Astrocyte (in vitro differentiated cells and primary cell): ENCODE data around the gene ZNF2. TPM values are rescaled to one million over a fixed set of nuclear protein-coding genes. Genes with fewer than 3 reads are reported as not detected.

Experiments
- DNase-seq: peaks from one replicate; pipeline ENCODE4 v3.0.0-alpha.2; 2010; ENCODE audit warnings: low read depth
- FAIRE-seq: peaks from 2 replicates; lab custom pipeline; 2011; peaks lifted over from hg19 to GRCh38; lab: Jason Lieb, UNC
- H2AFZ ChIP-seq: 2 replicates; pipeline ENCODE4 v1.6.0; 2012; ENCODE audit warnings: low read depth, low read length, inconsistent platforms
- H3K27ac ChIP-seq: 2 replicates; pipeline ENCODE4 v1.5.1; 2011; ENCODE audit warnings: low read depth, low read length, inconsistent platforms
- H3K27me3 ChIP-seq: 2 replicates; pipeline ENCODE4 v1.6.0; 2011; ENCODE audit warnings: low read length, inconsistent platforms; ENCODE audit not compliant: insufficient read depth
- H3K36me3 ChIP-seq: 2 replicates; pipeline ENCODE4 v1.5.1; 2011; ENCODE audit warnings: low read length, inconsistent platforms; ENCODE audit not compliant: insufficient read depth
- H3K4me1 ChIP-seq: 2 replicates; pipeline ENCODE4 v1.5.1; 2011; ENCODE audit warnings: low read length, inconsistent platforms; ENCODE audit not compliant: insufficient read depth
- H3K4me2 ChIP-seq: 2 replicates; pipeline ENCODE4 v1.6.0; 2012; ENCODE audit warnings: low read length, inconsistent platforms
- H3K4me3 ChIP-seq: 2 replicates; pipeline ENCODE4 v1.5.1; 2011; ENCODE audit warnings: low read depth, mild to moderate bottlenecking, low read length, inconsistent platforms; ENCODE audit not compliant: insufficient read depth
- H3K79me2 ChIP-seq: 2 replicates; pipeline ENCODE4 v1.6.0; 2012; ENCODE audit warnings: mild to moderate bottlenecking, low read length, inconsistent platforms; ENCODE audit not compliant: insufficient read depth
- H3K9ac ChIP-seq: 2 replicates; pipeline ENCODE4 v1.6.0; 2012; ENCODE audit warnings: mild to moderate bottlenecking, low read length, inconsistent platforms
- H3K9me3 ChIP-seq: 2 replicates; pipeline ENCODE4 v1.5.1; 2012; ENCODE audit warnings: low read depth, mild to moderate bottlenecking, low read length, inconsistent platforms; ENCODE audit not compliant: insufficient read depth
- H4K20me1 ChIP-seq: 2 replicates; pipeline ENCODE4 v1.6.0; 2012; ENCODE audit warnings: low read length, inconsistent platforms; ENCODE audit not compliant: insufficient read depth
- H3K27ac Mint-ChIP-seq: one replicate; pipeline ENCODE4 v1.8.0; 2021; ENCODE audit warnings: mild to moderate bottlenecking, mixed read lengths; ENCODE audit not compliant: unreplicated experiment
- H3K27me3 Mint-ChIP-seq: one replicate; pipeline ENCODE4 v1.8.0; 2021; ENCODE audit warnings: low read depth, mixed read lengths; ENCODE audit not compliant: unreplicated experiment
- H3K36me3 Mint-ChIP-seq: one replicate; pipeline ENCODE4 v1.8.0; 2021; ENCODE audit warnings: low read depth, mixed read lengths; ENCODE audit not compliant: unreplicated experiment
- H3K4me1 Mint-ChIP-seq: one replicate; pipeline ENCODE4 v1.8.0; 2021; ENCODE audit warnings: low read depth, mixed read lengths; ENCODE audit not compliant: unreplicated experiment
- H3K4me3 Mint-ChIP-seq: one replicate; pipeline ENCODE4 v1.8.0; 2021; ENCODE audit warnings: mild to moderate bottlenecking, moderate library complexity, mixed read lengths; ENCODE audit not compliant: unreplicated experiment
- H3K9me3 Mint-ChIP-seq: one replicate; pipeline ENCODE4 v1.8.0; 2021; ENCODE audit warnings: mild to moderate bottlenecking, mixed read lengths; ENCODE audit not compliant: unreplicated experiment
- CTCF ChIP-seq: IDR thresholded peaks from 2 replicates; pipeline ENCODE4 v1.5.1; 2011; ENCODE audit warnings: low read depth, mild to moderate bottlenecking, inconsistent platforms, low read length, moderate library complexity; ENCODE audit not compliant: insufficient read depth
- EZH2 ChIP-seq: IDR thresholded peaks from 2 replicates; pipeline ENCODE4 v1.6.1; 2012; ENCODE audit warnings: mild to moderate bottlenecking, low read length, inconsistent platforms; ENCODE audit not compliant: insufficient read depth
- total RNA-seq: library from RNA; stranded (reverse); gene quantifications from 2 replicates; pipeline ENCODE4 v1.2.1, GENCODE V29; 2021

ZNF2 gene
- total RNA-seq, 1 donor from 2014 or later: 4.1 TPM

GRCh38 chr2:95174031-95174542 lies 8.5 kb downstream of the ZNF2 start:
- no peak overlapping the region for H2AFZ ChIP-seq
- Mint-ChIP-seq H3K9me3 (peaks cover 4% of the 10 kb centered on the region), H3K4me3 (no peak overlapping the region), H3K36me3 (peaks cover 15% of the 10 kb centered on the region), H3K4me1 (peaks cover 8% of the 10 kb centered on the region), H3K27me3 (no peaks in the 10 kb centered on the region), H3K27ac (no peak overlapping the region)
- no peaks in the 10 kb centered on the region for H3K27me3 ChIP-seq
- no peaks in the 10 kb centered on the region for H3K4me1 ChIP-seq
- H3K27ac ChIP-seq: no peak overlapping the region
- TF ChIP-seq EZH2 (no peak), CTCF (no peak)
- FAIRE-seq (no peak), DNase-seq (no peak)
- no peaks in the 10 kb centered on the region for H3K9me3 ChIP-seq
- H3K79me2 ChIP-seq: peaks cover 22% of the 10 kb centered on the region
- no peak overlapping the region for H3K4me3 ChIP-seq
- no peak overlapping the region for H3K4me2 ChIP-seq
- H3K9ac ChIP-seq: no peak overlapping the region
- no peaks in the 10 kb centered on the region for H4K20me1 ChIP-seq
- H3K36me3 ChIP-seq: no peaks in the 10 kb centered on the region

DNA sequence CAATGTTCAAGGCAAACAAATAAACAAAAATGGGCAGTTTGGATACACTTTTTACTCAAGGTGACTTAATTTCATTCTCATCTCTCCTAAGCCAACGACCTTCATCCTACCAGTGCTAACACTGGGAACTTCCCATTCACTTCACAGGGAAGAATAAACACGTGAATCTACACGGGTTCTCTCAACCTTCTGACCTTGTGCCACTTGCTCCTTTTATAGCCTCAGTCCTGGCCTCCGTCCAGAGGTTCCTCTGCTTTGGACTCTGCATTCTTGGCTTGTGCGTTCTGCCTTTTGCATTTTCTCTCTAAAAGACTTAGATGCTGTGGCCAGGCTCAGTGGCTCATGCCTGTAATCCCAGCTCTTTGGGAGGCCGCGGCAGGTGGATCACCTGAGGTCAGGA lies 13.8 kb downstream of the ZNF2 start:
- H3K4me1 ChIP-seq: no peaks in the 10 kb centered on the region
- H3K27ac ChIP-seq: no peak overlapping the region
- peaks cover 16% of the 10 kb centered on the region for H3K9me3 ChIP-seq
- H3K4me3 Mint-ChIP-seq: no peak overlapping the region
- H3K9ac ChIP-seq: no peak overlapping the region
- peaks cover 25% of the 10 kb centered on the region for H3K36me3 ChIP-seq
- DNase-seq: no peak
- H3K9me3 Mint-ChIP-seq: peaks cover 29% of the 10 kb centered on the region
- H3K27ac Mint-ChIP-seq: no peak overlapping the region
- peaks cover 10% of the 10 kb centered on the region for H3K79me2 ChIP-seq
- no peak overlapping the region for H3K4me3 ChIP-seq
- no peak for FAIRE-seq
- no peak for TF ChIP-seq CTCF
- no peak for TF ChIP-seq EZH2
- no peak overlapping the region for H3K4me2 ChIP-seq
- H3K27me3 Mint-ChIP-seq: no peaks in the 10 kb centered on the region
- H3K4me1 Mint-ChIP-seq: peaks cover 4% of the 10 kb centered on the region
- H3K36me3 Mint-ChIP-seq: peaks cover 59% of the 10 kb centered on the region
- no peak overlapping the region for H2AFZ ChIP-seq
- no peaks in the 10 kb centered on the region for H4K20me1 ChIP-seq
- H3K27me3 ChIP-seq: no peaks in the 10 kb centered on the region

GRCh38 chr2:95181774-95182173 lies 16.2 kb downstream of the ZNF2 start:
- Mint-ChIP-seq H3K36me3 (peaks cover 56% of the 10 kb centered on the region), H3K9me3 (peaks cover 36% of the 10 kb centered on the region), H3K27ac (no peak overlapping the region), H3K27me3 (no peaks in the 10 kb centered on the region), H3K4me3 (no peak overlapping the region), H3K4me1 (no peaks in the 10 kb centered on the region)
- Histone ChIP-seq H4K20me1 (no peaks in the 10 kb centered on the region), H3K4me1 (no peaks in the 10 kb centered on the region), H3K9me3 (peaks cover 16% of the 10 kb centered on the region), H3K9ac (no peak overlapping the region), H3K4me2 (no peak overlapping the region), H3K27ac (no peak overlapping the region), H2AFZ (no peak overlapping the region), H3K36me3 (peaks cover 25% of the 10 kb centered on the region), H3K4me3 (no peak overlapping the region), H3K79me2 (no peaks in the 10 kb centered on the region), H3K27me3 (no peaks in the 10 kb centered on the region)
- FAIRE-seq (no peak), DNase-seq (no peak)
- no peak for TF ChIP-seq EZH2
- TF ChIP-seq CTCF: no peak
